GM12873 (cell line): ENCODE results near the gene NCF2.

Experiments
- CTCF ChIP-seq: IDR thresholded peaks from 2 replicates; pipeline ENCODE4 v1.5.1; 2012; ENCODE audit warnings: low read depth, mild to moderate bottlenecking, moderate library complexity, low read length, control low read depth; ENCODE audit not compliant: insufficient read depth; ENCODE audit errors: missing control alignments

Gene NCF2

GRCh38 chr1:183622013-183622412 lies 31.8 kb upstream of the NCF2 start:
- TF ChIP-seq CTCF: no peak

GRCh38 chr1:183620311-183620710 lies 30.1 kb upstream of the NCF2 start:
- no peak for TF ChIP-seq CTCF

- TF ChIP-seq CTCF: no peak
Observed at GRCh38 chr1:183619781-183620180, 29.5 kb upstream of the NCF2 start.

GRCh38 chr1:183612407-183612806 lies 22.1 kb upstream of the NCF2 start:
- no peak for TF ChIP-seq CTCF

GRCh38 chr1:183611021-183611420 lies 20.8 kb upstream of the NCF2 start:
- TF ChIP-seq CTCF: no peak

GRCh38 chr1:183609759-183610452 lies 19.6 kb upstream of the NCF2 start:
- TF ChIP-seq CTCF: no peak

GRCh38 chr1:183609313-183609712 lies 19.1 kb upstream of the NCF2 start:
- TF ChIP-seq CTCF: peak; percentile 65
